IMR-90 (cell line): ENCODE data around the gene KNL1. TPM values are rescaled to one million over a fixed set of nuclear protein-coding genes. Genes with fewer than 3 reads are reported as not detected.

Experiments used
- ATAC-seq: fragments of 200-7000 bp; cut with Tn5 transposase; 2 replicates; pipeline ENCODE4 v1.9.1; 2020; ENCODE audit warnings: low read depth, mild to moderate bottlenecking, moderate library complexity
- BruUV-seq: library from RNA; stranded (reverse); fragments of 400-500 nt; replicated peaks from 2 replicates; lab custom pipeline; 2021; lab: Mats Ljungman, UMichigan
- CTCF ChIA-PET: fragments of 300-600 bp; formaldehyde crosslinking; extraction: SDS; loops from one replicate; lab custom pipeline; 2021; ENCODE audit warnings: antibody characterized with exemption; lab: Yijun Ruan, JAX
- POLR2A ChIA-PET: fragments of 300-600 bp; sonication (Branson Sonifier 250); formaldehyde crosslinking; loops from one replicate; lab custom pipeline; 2022; ENCODE audit warnings: antibody characterized with exemption; ENCODE audit not compliant: unreplicated experiment; lab: Charles Lee
- DNase-seq: peaks from one replicate; pipeline ENCODE4 v3.0.0; 2013
- H2AFZ ChIP-seq: replicated peaks from 2 replicates; pipeline ENCODE3; 2013; ENCODE audit warnings: low read length, mild to moderate bottlenecking; ENCODE audit not compliant: poor library complexity
- H2AK5ac ChIP-seq: 2 replicates; pipeline ENCODE4 v1.6.1; 2013; ENCODE audit warnings: low read depth, low read length, inconsistent platforms
- H2AK9ac ChIP-seq: replicated peaks from 2 replicates; pipeline ENCODE3; 2013; ENCODE audit warnings: mild to moderate bottlenecking, low read depth, low read length, moderate library complexity; ENCODE audit not compliant: poor library complexity
- H2BK120ac ChIP-seq: 2 replicates; pipeline ENCODE4 v1.6.1; 2013; ENCODE audit warnings: low read depth, low read length, inconsistent platforms
- H2BK15ac ChIP-seq: 3 replicates; pipeline ENCODE4 v1.6.1; 2013; ENCODE audit warnings: low read depth, low read length, inconsistent platforms
- H2BK20ac ChIP-seq: 2 replicates; pipeline ENCODE4 v1.6.1; 2013; ENCODE audit warnings: low read depth, mild to moderate bottlenecking, inconsistent platforms, low read length, moderate library complexity
- H2BK5ac ChIP-seq: 2 replicates; pipeline ENCODE4 v1.6.1; 2013; ENCODE audit warnings: mild to moderate bottlenecking, low read depth, low read length, inconsistent platforms; ENCODE audit not compliant: poor library complexity, severe bottlenecking
- H3K14ac ChIP-seq: replicated peaks from 2 replicates; pipeline ENCODE4 v1.6.1; 2013; ENCODE audit warnings: low read depth, low read length, inconsistent platforms
- H3K18ac ChIP-seq: 2 replicates; pipeline ENCODE4 v1.6.1; 2013; ENCODE audit warnings: low read depth, low read length, control low read depth
- H3K23ac ChIP-seq: 2 replicates; pipeline ENCODE4 v1.6.1; 2013; ENCODE audit warnings: low read depth, low read length, inconsistent platforms
- H3K27ac ChIP-seq: 2 replicates; pipeline ENCODE4 v1.5.1; 2013; ENCODE audit warnings: mild to moderate bottlenecking, control low read depth, low read length; ENCODE audit not compliant: insufficient read depth
- H3K27me3 ChIP-seq: 2 replicates; pipeline ENCODE4 v1.6.1; 2013; ENCODE audit warnings: low read length; ENCODE audit not compliant: control insufficient read depth, insufficient read depth
- H3K36me3 ChIP-seq: 2 replicates; pipeline ENCODE4 v1.6.1; 2013; ENCODE audit warnings: low read length, mixed read lengths; ENCODE audit not compliant: control insufficient read depth, insufficient read depth
- H3K4ac ChIP-seq: 2 replicates; pipeline ENCODE4 v1.6.1; 2013; ENCODE audit warnings: low read depth, low read length, inconsistent platforms
- H3K4me1 ChIP-seq: 2 replicates; pipeline ENCODE4 v1.6.1; 2013; ENCODE audit warnings: low read length, mixed read lengths; ENCODE audit not compliant: control insufficient read depth, insufficient read depth
- H3K4me2 ChIP-seq: 2 replicates; pipeline ENCODE4 v1.6.1; 2013; ENCODE audit warnings: low read depth, mild to moderate bottlenecking, control low read depth, low read length, moderate library complexity
- H3K4me3 ChIP-seq: 2 replicates; pipeline ENCODE4 v1.5.1; 2013; ENCODE audit warnings: low read depth, mild to moderate bottlenecking, control low read depth, low read length, moderate library complexity; ENCODE audit not compliant: insufficient read depth
- H3K56ac ChIP-seq: 2 replicates; pipeline ENCODE4 v1.6.1; 2013; ENCODE audit warnings: low read length, inconsistent platforms; ENCODE audit not compliant: insufficient read depth; ENCODE audit errors: extremely low read depth
- H3K79me1 ChIP-seq, 2 experiments: 2 replicates each; pipeline ENCODE4 v1.6.1; 2013; ENCODE audit warnings: low read length in 2 of 2, inconsistent platforms in 1 of 2, low read depth in 1 of 2
- H3K9ac ChIP-seq: 2 replicates; pipeline ENCODE4 v1.6.1; 2013; ENCODE audit warnings: low read depth, low read length, control low read depth
- H3K9me1 ChIP-seq: 2 replicates; pipeline ENCODE4 v1.6.1; 2013; ENCODE audit warnings: low read length, inconsistent platforms; ENCODE audit not compliant: insufficient read depth
- H3K9me3 ChIP-seq: 2 replicates; pipeline ENCODE4 v1.6.1; 2013; ENCODE audit warnings: low read length; ENCODE audit not compliant: control insufficient read depth, insufficient read depth
- H4K20me1 ChIP-seq: 2 replicates; pipeline ENCODE4 v1.6.1; 2013; ENCODE audit warnings: low read length, inconsistent platforms; ENCODE audit not compliant: insufficient read depth
- H4K5ac ChIP-seq: 2 replicates; pipeline ENCODE4 v1.6.1; 2013; ENCODE audit warnings: mild to moderate bottlenecking, low read depth, low read length, control low read depth
- H4K8ac ChIP-seq, 2 experiments: 2 replicates each; pipeline ENCODE4 v1.6.1; 2013; ENCODE audit warnings: low read depth in 2 of 2, low read length in 2 of 2, control low read depth in 1 of 2, inconsistent platforms in 1 of 2
- H4K91ac ChIP-seq: 2 replicates; pipeline ENCODE4 v1.6.1; 2013; ENCODE audit warnings: low read depth, low read length, inconsistent platforms; ENCODE audit not compliant: insufficient read depth
- BHLHE40 ChIP-seq: fragments of 150-350 bp; IDR thresholded peaks from 2 replicates; pipeline ENCODE4 v1.6.1; 2016; ENCODE audit warnings: mild to moderate bottlenecking, low read depth, low read length
- CEBPB ChIP-seq: IDR thresholded peaks from 2 replicates; pipeline ENCODE4 v1.6.1; 2012; ENCODE audit warnings: low read depth, low read length, improper control_type of control experiment
- CHD1 ChIP-seq: IDR thresholded peaks from 2 replicates; pipeline ENCODE4 v1.6.1; 2012; ENCODE audit warnings: low read depth, low read length, improper control_type of control experiment
- FOS ChIP-seq: fragments of 150-350 bp; IDR thresholded peaks from 2 replicates; pipeline ENCODE4 v1.6.1; 2016; ENCODE audit warnings: low read depth, low read length
- MAFK ChIP-seq: IDR thresholded peaks from 2 replicates; pipeline ENCODE4 v1.6.1; 2012; ENCODE audit warnings: low read depth, low read length, improper control_type of control experiment
- MAZ ChIP-seq: IDR thresholded peaks from 2 replicates; pipeline ENCODE4 v1.6.1; 2012; ENCODE audit warnings: low read depth, mild to moderate bottlenecking, low read length, improper control_type of control experiment, moderate library complexity, borderline replicate concordance
- MXI1 ChIP-seq: IDR thresholded peaks from 2 replicates; pipeline ENCODE4 v1.6.1; 2012; ENCODE audit warnings: low read depth, mild to moderate bottlenecking, low read length, moderate library complexity, borderline replicate concordance
- NFE2L2 ChIP-seq: fragments of 150-350 bp; IDR thresholded peaks from 2 replicates; pipeline ENCODE4 v1.6.1; 2016; ENCODE audit warnings: low read depth, mild to moderate bottlenecking, low read length
- POLR2A ChIP-seq: IDR thresholded peaks from 2 replicates; pipeline ENCODE4 v1.6.1; 2012; ENCODE audit warnings: mild to moderate bottlenecking, low read depth, low read length
- RAD21 ChIP-seq: IDR thresholded peaks from 2 replicates; pipeline ENCODE4 v1.6.1; 2012; ENCODE audit warnings: low read length, improper control_type of control experiment
- RCOR1 ChIP-seq: IDR thresholded peaks from 2 replicates; pipeline ENCODE4 v1.6.1; 2012; ENCODE audit warnings: mild to moderate bottlenecking, low read length, improper control_type of control experiment; ENCODE audit not compliant: insufficient replicate concordance
- RFX5 ChIP-seq: IDR thresholded peaks from 2 replicates; pipeline ENCODE4 v1.8.0; 2012; ENCODE audit warnings: low read depth, mild to moderate bottlenecking, low read length, moderate library complexity
- SMC3 ChIP-seq: fragments of 150-350 bp; IDR thresholded peaks from 2 replicates; pipeline ENCODE4 v1.6.1; 2016; ENCODE audit warnings: low read depth, mild to moderate bottlenecking, antibody characterized with exemption, low read length, moderate library complexity
- WGBS, 2 experiments: methylation state at CpG; one replicate each; pipeline versions ENCODE4 v1.1.5 to v1.1.7; 2013; ENCODE audit warnings: missing lambda C conversion rate in 2 of 2; ENCODE audit not compliant: insufficient read length in 1 of 2; ENCODE audit errors: extremely low coverage in 2 of 2; 5-methylcytosine and 5-hydroxymethylcytosine counted together
- dilution Hi-C: fragments of 300-500 bp; cut with HindIII; formaldehyde crosslinking; loops from one replicate; pipeline ENCODE4 v1.14.3; 2018; ENCODE audit warnings: low sequenced_read_pairs; ENCODE audit not compliant: unreplicated experiment
- in situ Hi-C: fragments of 300-500 bp; cut with MboI; formaldehyde crosslinking; loops from 3 replicates; pipeline ENCODE4 v1.14.3; 2019; ENCODE audit warnings: low sequenced_read_pairs, inconsistent platforms, mixed read lengths
- intact Hi-C: fragments of 100-400 bp; cut with micrococcal nuclease; formaldehyde crosslinking; loops from 2 replicates; pipeline ENCODE4 v1.10.0; 2022
- polyA plus RNA-seq, 3 experiments: library from polyadenylated mRNA; depleted of rRNA; stranded (reverse); fragments of >200 nt; gene quantifications; 2 replicates each; pipeline ENCODE4 v1.2.3, GENCODE V29; 2012; ENCODE audit warnings: low replicate concordance in 1 of 3
- total RNA-seq: library from RNA; depleted of rRNA; stranded (reverse); fragments of >200 nt; gene quantifications from 2 replicates; pipeline ENCODE4 v1.2.3, GENCODE V29; 2012
- TF ChIP-seq, protein P1 (sequence below): conservative IDR thresholded peaks from 2 replicates; pipeline ENCODE4 v1.5.1; 2012; ENCODE audit warnings: mild to moderate bottlenecking, low read depth, low read length, improper control_type of control experiment
- TF ChIP-seq, protein P2 (sequence below): fragments of 150-350 bp; IDR thresholded peaks from 2 replicates; pipeline ENCODE4 v1.6.1; 2016; ENCODE audit warnings: low read depth, mild to moderate bottlenecking, low read length, moderate library complexity, borderline replicate concordance
- TF ChIP-seq, protein P3 (sequence below): fragments of 150-350 bp; IDR thresholded peaks from 2 replicates; pipeline ENCODE4 v1.6.1; 2017; ENCODE audit warnings: mild to moderate bottlenecking, antibody characterized with exemption, low read length, low read depth

Gene KNL1
- total and polyA plus RNA-seq, 2 of the 4 experiments (the other 2 are of a cell fraction), result 3.1 to 25.1 TPM

DNA sequence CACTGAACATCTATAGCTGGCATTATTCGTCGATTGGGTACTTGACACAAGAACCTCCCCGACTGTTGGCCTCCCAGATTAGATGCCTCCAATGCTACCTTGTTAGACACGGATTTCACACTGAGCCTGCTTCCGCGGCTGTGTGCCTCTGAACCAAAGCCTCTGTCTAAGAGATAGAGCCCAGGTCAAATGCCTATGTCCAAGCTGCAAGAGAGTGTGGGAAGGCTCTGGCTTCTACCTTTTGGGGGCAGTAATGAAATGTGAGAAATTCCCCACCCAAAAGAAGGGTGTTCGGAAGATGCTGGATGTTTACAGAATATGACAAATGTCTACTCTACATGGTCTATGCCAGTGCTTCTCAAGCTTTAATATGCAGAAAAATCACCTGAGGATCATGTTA, 26.9 kb upstream of the KNL1 start:
- TF ChIP-seq RAD21 (0 out of 2 replicates have a peak, but pooled peaks have one; percentile 14), RFX5 (no peak), CEBPB (no peak), MAFK (no peak), BHLHE40 (no peak), CHD1 (no peak), MAZ (no peak), SMC3 (no peak), POLR2A (no peak), RCOR1 (no peak), NFE2L2 (no peak), MXI1 (no peak), FOS (no peak)
- TF ChIP-seq, protein P1, sequence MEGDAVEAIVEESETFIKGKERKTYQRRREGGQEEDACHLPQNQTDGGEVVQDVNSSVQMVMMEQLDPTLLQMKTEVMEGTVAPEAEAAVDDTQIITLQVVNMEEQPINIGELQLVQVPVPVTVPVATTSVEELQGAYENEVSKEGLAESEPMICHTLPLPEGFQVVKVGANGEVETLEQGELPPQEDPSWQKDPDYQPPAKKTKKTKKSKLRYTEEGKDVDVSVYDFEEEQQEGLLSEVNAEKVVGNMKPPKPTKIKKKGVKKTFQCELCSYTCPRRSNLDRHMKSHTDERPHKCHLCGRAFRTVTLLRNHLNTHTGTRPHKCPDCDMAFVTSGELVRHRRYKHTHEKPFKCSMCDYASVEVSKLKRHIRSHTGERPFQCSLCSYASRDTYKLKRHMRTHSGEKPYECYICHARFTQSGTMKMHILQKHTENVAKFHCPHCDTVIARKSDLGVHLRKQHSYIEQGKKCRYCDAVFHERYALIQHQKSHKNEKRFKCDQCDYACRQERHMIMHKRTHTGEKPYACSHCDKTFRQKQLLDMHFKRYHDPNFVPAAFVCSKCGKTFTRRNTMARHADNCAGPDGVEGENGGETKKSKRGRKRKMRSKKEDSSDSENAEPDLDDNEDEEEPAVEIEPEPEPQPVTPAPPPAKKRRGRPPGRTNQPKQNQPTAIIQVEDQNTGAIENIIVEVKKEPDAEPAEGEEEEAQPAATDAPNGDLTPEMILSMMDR, result 0 out of 2 replicates have a peak, but pooled peaks have one; percentile 14
- TF ChIP-seq, protein P2, sequence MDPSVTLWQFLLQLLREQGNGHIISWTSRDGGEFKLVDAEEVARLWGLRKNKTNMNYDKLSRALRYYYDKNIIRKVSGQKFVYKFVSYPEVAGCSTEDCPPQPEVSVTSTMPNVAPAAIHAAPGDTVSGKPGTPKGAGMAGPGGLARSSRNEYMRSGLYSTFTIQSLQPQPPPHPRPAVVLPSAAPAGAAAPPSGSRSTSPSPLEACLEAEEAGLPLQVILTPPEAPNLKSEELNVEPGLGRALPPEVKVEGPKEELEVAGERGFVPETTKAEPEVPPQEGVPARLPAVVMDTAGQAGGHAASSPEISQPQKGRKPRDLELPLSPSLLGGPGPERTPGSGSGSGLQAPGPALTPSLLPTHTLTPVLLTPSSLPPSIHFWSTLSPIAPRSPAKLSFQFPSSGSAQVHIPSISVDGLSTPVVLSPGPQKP, result no peak
- TF ChIP-seq, protein P3, sequence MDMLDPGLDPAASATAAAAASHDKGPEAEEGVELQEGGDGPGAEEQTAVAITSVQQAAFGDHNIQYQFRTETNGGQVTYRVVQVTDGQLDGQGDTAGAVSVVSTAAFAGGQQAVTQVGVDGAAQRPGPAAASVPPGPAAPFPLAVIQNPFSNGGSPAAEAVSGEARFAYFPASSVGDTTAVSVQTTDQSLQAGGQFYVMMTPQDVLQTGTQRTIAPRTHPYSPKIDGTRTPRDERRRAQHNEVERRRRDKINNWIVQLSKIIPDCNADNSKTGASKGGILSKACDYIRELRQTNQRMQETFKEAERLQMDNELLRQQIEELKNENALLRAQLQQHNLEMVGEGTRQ, result no peak
- H2BK5ac ChIP-seq, result no peak overlapping the region
- peaks cover 18 to 45% of the 10 kb centered on the region in 2 experiments for H3K79me1 ChIP-seq
- no peak overlapping the region for H2AK9ac ChIP-seq
- no peak overlapping the region for H4K91ac ChIP-seq
- ATAC-seq (no peak), DNase-seq (no peak)
- H3K4ac ChIP-seq, result no peak overlapping the region
- H3K4me1 ChIP-seq, result no peaks in the 10 kb centered on the region; the same call in 1 of the 2 replicates
- no peaks in the 10 kb centered on the region for H3K27me3 ChIP-seq
- H2AK5ac ChIP-seq, result no peak overlapping the region
- no peak overlapping the region for H2BK15ac ChIP-seq
- H3K23ac ChIP-seq, result no peak overlapping the region
- no peak overlapping the region for H3K4me3 ChIP-seq
- no peak overlapping the region for H3K18ac ChIP-seq
- 0 out of 4 replicates have a peak overlapping the region, but pooled peaks of 1 of the 2 experiments have one; percentile 12 for H4K8ac ChIP-seq
- in situ Hi-C loops, result no loop called here
- H3K9ac ChIP-seq, result no peak overlapping the region
- H3K27ac ChIP-seq, result no peak overlapping the region
- CTCF ChIA-PET, result no interaction called here
- no peaks in the 10 kb centered on the region for H3K9me3 ChIP-seq
- no peaks in the 10 kb centered on the region for H4K20me1 ChIP-seq
- POLR2A ChIA-PET, result no interaction called here
- peak overlapping the region; percentile 24 for H2AFZ ChIP-seq
- dilution Hi-C loops, result no loop called here
- no peak overlapping the region for H3K14ac ChIP-seq
- intact Hi-C loops, result no loop called here
- BruUV-seq, result no TSS peak
- peaks cover 5% of the 10 kb centered on the region for H3K9me1 ChIP-seq
- H2BK120ac ChIP-seq, result no peak overlapping the region
- WGBS, 2 experiments, result no CpG with 5 or more reads among the region's 7 CpGs
- H4K5ac ChIP-seq, result no peak overlapping the region
- no peak overlapping the region for H2BK20ac ChIP-seq
- peaks cover 8% of the 10 kb centered on the region for H3K36me3 ChIP-seq
- no peak overlapping the region for H3K56ac ChIP-seq
- H3K4me2 ChIP-seq, result no peak overlapping the region
